NT2/D1 (cell line): ENCODE results near the gene MORC4.

ENCODE experiments used
- YY1 ChIP-seq: IDR thresholded peaks from 2 replicates; pipeline ENCODE4 v1.6.1; 2011; ENCODE audit not compliant: insufficient read length, insufficient read depth
- ZNF274 ChIP-seq: IDR thresholded peaks from 2 replicates; pipeline ENCODE4 v1.6.1; 2011; ENCODE audit warnings: mild to moderate bottlenecking, low read depth, low read length

DNA sequence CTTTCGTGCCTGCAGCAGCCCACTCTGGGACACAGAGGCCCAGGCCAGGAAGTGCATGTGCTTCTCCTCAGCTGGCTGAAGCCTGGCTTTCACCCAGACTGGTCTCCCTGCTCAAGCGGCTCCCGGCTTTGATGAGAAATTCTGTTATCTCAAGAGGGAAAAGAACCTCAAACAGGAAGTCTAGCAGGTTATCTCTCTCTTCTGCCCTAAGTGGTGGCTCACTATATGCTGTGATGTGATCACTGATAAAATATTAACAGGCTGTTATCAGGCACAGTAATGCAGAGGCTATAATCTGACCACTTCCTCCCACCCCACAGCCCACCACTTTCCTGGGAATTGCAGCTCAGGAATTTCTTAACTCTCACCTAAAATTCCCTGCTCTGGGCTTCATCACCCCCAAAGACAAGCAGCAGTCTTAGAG, 66.5 kb downstream of the MORC4 start:
- TF ChIP-seq ZNF274 = no peak
- TF ChIP-seq YY1 = no peak
